Superior temporal gyrus (tissue), 1 donor: ENCODE measurements around the gene DNAH17.

Experiments
- DNase-seq: peaks from one replicate; pipeline ENCODE4 v3.0.0-alpha.2; 2016; ENCODE audit errors: extremely low spot score

The DNAH17 gene

GRCh38 chr17:78577296-78577695 lies at the start of gene DNAH17:
TSS of gene DNAH17 (minus strand) at chr17:78577396. CDS start at chr17:78575057, 2,339 bp downstream.
- no peak for DNase-seq

- DNase-seq, result no peak
Measured at GRCh38 chr17:78624324-78625151, 47.3 kb upstream of the DNAH17 start.

- DNase-seq, result no peak
Measured at GRCh38 chr17:78623541-78623940, 46.3 kb upstream of the DNAH17 start.

GRCh38 chr17:78622491-78623265 lies 45.5 kb upstream of the DNAH17 start:
- no peak for DNase-seq

- no peak for DNase-seq
Measured at GRCh38 chr17:78621720-78622490, 44.7 kb upstream of the DNAH17 start.

GRCh38 chr17:78620099-78620498 lies 42.9 kb upstream of the DNAH17 start:
- DNase-seq, result no peak

GRCh38 chr17:78619334-78619733 lies 42.1 kb upstream of the DNAH17 start:
- no peak for DNase-seq

GRCh38 chr17:78618264-78619066 lies 41.3 kb upstream of the DNAH17 start:
- DNase-seq, result no peak

- no peak for DNase-seq
Measured at GRCh38 chr17:78617511-78618061, 40.4 kb upstream of the DNAH17 start.

- no peak for DNase-seq
Measured at GRCh38 chr17:78616946-78617345, 39.8 kb upstream of the DNAH17 start.

GRCh38 chr17:78615631-78616030 lies 38.4 kb upstream of the DNAH17 start:
- no peak for DNase-seq

GRCh38 chr17:78613416-78613815 lies 36.2 kb upstream of the DNAH17 start:
- DNase-seq, result no peak

GRCh38 chr17:78611607-78612006 lies 34.4 kb upstream of the DNAH17 start:
- no peak for DNase-seq

- DNase-seq, result no peak
Measured at GRCh38 chr17:78610951-78611511, 33.8 kb upstream of the DNAH17 start.

- no peak for DNase-seq
Measured at GRCh38 chr17:78609191-78609641, 32.0 kb upstream of the DNAH17 start.

GRCh38 chr17:78608804-78609186 lies 31.6 kb upstream of the DNAH17 start:
- DNase-seq, result no peak

GRCh38 chr17:78608122-78608803 lies 31.1 kb upstream of the DNAH17 start:
- no peak for DNase-seq

GRCh38 chr17:78607038-78607437 lies 29.8 kb upstream of the DNAH17 start:
- no peak for DNase-seq

- no peak for DNase-seq
Measured at GRCh38 chr17:78605886-78606285, 28.7 kb upstream of the DNAH17 start.

GRCh38 chr17:78605429-78605828 lies 28.2 kb upstream of the DNAH17 start:
- no peak for DNase-seq
